ENCODE results near the gene XYLT1. TPM values are rescaled to one million over a fixed set of nuclear protein-coding genes. Genes with fewer than 3 reads are reported as not detected.

The XYLT1 gene
- total and polyA plus RNA-seq, 2 of the 8 experiments (the other 6 are each of a cell fraction or from before 2014, with no cell fraction given) = 6.6 to 25.4 TPM

DNA sequence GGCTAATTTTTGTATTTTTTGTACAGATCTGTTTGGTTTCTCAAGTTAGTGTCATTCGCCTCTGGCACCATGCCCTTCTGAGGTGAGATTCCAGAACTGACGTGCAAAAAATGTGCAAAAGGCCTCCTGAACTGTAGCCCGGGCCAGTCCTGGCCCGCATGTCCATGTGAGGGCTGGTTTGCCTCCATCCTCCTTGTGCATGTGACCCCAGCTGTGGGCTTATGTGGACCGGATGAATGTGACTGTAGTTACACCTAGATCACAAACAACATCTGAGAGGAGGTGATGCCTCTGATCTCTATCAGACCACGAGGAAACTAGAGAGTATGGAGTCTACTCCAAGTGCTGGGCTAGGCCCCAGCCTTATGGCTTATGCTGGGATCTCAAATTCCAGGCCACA, 241.6 kb downstream of the XYLT1 start:
- Histone ChIP-seq H3K79me1 (ENCODE audit: low read depth, low read length) (peaks cover 2% of the 10 kb centered on the region; the same call in 1 of the 2 replicates), H3K27ac (ENCODE audit: low read depth, low read length) (no peak overlapping the region), H3K23me2 (ENCODE audit: low read depth, low read length) (peaks cover 5% of the 10 kb centered on the region; the same call in 1 of the 2 replicates), H2BK15ac (ENCODE audit: low read length) (no peak overlapping the region), H3K9ac (replicated peaks in 1 of 4; ENCODE audit: extremely low read depth in 1 of 4, low read depth in 3 of 4, low read length in 3 of 4) (no peak overlapping the region), H2BK120ac (replicated peaks; ENCODE audit: low read depth, low read length) (no peak overlapping the region), H3K18ac (ENCODE audit: extremely low read depth, low read length) (no peak overlapping the region), H2AFZ (ENCODE audit: low read length) (no peak overlapping the region), H3K36me3 (ENCODE audit: control insufficient read depth in 2 of 4, insufficient read depth in 4 of 4, low read length in 3 of 4) (no peaks in the 10 kb centered on the region), H3K27me3 (replicated peaks in 1 of 4; ENCODE audit: control insufficient read depth in 3 of 4, extremely low read depth in 1 of 4, insufficient read depth in 3 of 4, low read length in 3 of 4) (no peaks in the 10 kb centered on the region), H2BK12ac (ENCODE audit: low read depth, low read length) (no peak overlapping the region), H3K4me2 (ENCODE audit: insufficient read depth in 1 of 2, low read depth in 2 of 2, low read length in 2 of 2) (no peak overlapping the region), H3K56ac (replicated peaks; ENCODE audit: insufficient read length, low read depth, low read length) (no peak overlapping the region), H3K23ac (ENCODE audit: insufficient read length) (no peak overlapping the region), H2BK20ac (ENCODE audit: low read length) (no peak overlapping the region), H4K20me1 (replicated peaks in 1 of 2; ENCODE audit: control insufficient read depth in 1 of 2, insufficient read depth in 2 of 2, low read length in 2 of 2) (peaks cover 0 to 3% of the 10 kb centered on the region in 2 experiments), H3K4me1 (replicated peaks in 1 of 4; ENCODE audit: control insufficient read depth in 3 of 4, insufficient read depth in 4 of 4, low read length in 3 of 4) (peaks cover 0 to 9% (median 0%) of the 10 kb centered on the region in 4 experiments; a peak in 2 of 7 replicates), H3K4ac (replicated peaks; ENCODE audit: insufficient read length, low read depth, low read length) (no peak overlapping the region), H2BK5ac (ENCODE audit: low read depth, low read length) (no peak overlapping the region), H3K14ac (ENCODE audit: insufficient read length) (no peak overlapping the region), H3K9me3 (ENCODE audit: insufficient read depth in 2 of 2, low read depth in 1 of 2, low read length in 1 of 2) (no peaks in the 10 kb centered on the region), H2AK5ac (ENCODE audit: low read depth, low read length) (no peak overlapping the region), H3K4me3 (ENCODE audit: extremely low read depth in 1 of 4, insufficient read depth in 2 of 4, low read depth in 3 of 4, low read length in 4 of 4) (no peak overlapping the region), H3K79me2 (ENCODE audit: control insufficient read depth in 1 of 2, insufficient read depth in 2 of 2, low read length in 2 of 2) (no peaks in the 10 kb centered on the region; a peak in 1 of 4 replicates), H4K5ac (ENCODE audit: insufficient read length, low read depth, low read length) (no peak overlapping the region), H4K8ac (ENCODE audit: extremely low read depth, insufficient read depth, low read length) (no peak overlapping the region), H4K91ac (replicated peaks; ENCODE audit: insufficient read length, low read length) (no peak overlapping the region)
- CTCF ChIA-PET (ENCODE audit: partially characterized antibody) = no interaction called here
- no peak for FAIRE-seq
- no peak for DNase-seq (ENCODE audit: low read depth in 1 of 2, low spot score in 2 of 2)
- WGBS, 2 experiments (ENCODE audit: extremely low coverage in 1 of 2, insufficient coverage in 1 of 2, insufficient read length in 1 of 2, insufficient replicate concordance in 2 of 2, low coverage in 1 of 2, low lambda C conversion rate in 2 of 2, missing lambda C conversion rate in 1 of 2) = 87% methylated on average over 6 of the region's 6 CpGs; no CpG with 5 or more reads in 1 of the 2 experiments
- POLR2A ChIA-PET (ENCODE audit: partially characterized antibody) = no interaction called here
- no peak for TF ChIP-seq KDM5A (IDR thresholded peaks at IDR 0.05; ENCODE audit: low read length)
- TF ChIP-seq SP4 (IDR thresholded peaks at IDR 0.05; ENCODE audit: low read length) = no peak
- no peak for TF ChIP-seq POLR2AphosphoS5 (IDR thresholded peaks at IDR 0.05; ENCODE audit: low read depth, low read length)
- no peak for TF ChIP-seq HDAC6 (IDR thresholded peaks at IDR 0.05; ENCODE audit: low read depth, low read length)
- TF ChIP-seq POLR2A (IDR thresholded peaks at IDR 0.05; ENCODE audit: control extremely low read depth in 1 of 2, low read depth in 2 of 2, low read length in 2 of 2) = no peak

Data from H1 (cell line).